ENCODE results near the gene SOWAHD.

SOWAHD gene, protein sequence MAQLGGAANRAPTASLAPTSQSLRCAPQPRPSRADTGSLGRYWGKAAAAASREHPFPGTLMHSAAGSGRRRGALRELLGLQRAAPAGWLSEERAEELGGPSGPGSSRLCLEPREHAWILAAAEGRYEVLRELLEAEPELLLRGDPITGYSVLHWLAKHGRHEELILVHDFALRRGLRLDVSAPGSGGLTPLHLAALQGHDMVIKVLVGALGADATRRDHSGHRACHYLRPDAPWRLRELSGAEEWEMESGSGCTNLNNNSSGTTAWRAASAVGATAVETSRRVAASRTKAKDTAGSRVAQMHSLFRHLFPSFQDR

DNA sequence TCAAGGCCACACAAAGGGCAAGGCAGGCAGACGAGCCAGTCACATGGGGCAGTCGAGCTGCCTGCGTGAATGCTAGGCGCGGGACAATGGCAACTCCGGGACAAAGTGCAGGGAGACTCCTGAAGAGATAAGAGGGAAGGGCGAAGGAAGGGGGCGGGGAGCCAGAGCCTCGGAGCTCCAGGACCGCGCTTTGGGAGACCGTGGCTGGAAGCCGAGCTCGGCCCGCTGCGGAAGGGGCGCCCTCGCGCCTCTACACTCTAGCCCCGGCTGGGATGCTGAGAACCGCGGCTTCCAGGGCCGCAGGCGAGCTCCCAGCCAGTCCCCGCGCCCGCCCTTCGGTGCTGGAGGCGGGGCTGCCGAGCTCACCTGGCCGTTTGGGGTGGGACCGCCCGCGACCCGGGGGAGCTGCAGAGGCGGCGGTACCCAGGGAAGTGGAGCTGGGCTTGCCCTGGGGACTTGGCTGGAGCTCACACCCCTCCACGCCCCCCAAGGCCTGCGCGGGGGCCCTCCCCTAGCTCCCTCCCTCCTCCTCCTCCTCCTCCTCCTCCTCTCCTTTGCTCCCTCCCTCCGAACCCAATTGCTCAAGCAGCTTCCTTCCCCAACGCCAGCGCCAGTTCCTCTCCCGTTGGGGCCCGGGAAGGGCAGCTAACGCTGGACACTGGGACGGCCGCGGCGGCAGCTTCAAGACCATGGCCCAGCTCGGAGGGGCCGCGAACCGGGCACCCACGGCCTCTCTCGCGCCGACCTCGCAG lies at the start of gene SOWAHD:
TSS of gene SOWAHD (plus strand) at position 610 of the 752 bp plus-strand sequence. CDS start at position 690, 80 bp downstream.
- DNase-seq (ENCODE audit: extremely low read depth, low read depth), result no peak
- TF ChIP-seq, protein P1, sequence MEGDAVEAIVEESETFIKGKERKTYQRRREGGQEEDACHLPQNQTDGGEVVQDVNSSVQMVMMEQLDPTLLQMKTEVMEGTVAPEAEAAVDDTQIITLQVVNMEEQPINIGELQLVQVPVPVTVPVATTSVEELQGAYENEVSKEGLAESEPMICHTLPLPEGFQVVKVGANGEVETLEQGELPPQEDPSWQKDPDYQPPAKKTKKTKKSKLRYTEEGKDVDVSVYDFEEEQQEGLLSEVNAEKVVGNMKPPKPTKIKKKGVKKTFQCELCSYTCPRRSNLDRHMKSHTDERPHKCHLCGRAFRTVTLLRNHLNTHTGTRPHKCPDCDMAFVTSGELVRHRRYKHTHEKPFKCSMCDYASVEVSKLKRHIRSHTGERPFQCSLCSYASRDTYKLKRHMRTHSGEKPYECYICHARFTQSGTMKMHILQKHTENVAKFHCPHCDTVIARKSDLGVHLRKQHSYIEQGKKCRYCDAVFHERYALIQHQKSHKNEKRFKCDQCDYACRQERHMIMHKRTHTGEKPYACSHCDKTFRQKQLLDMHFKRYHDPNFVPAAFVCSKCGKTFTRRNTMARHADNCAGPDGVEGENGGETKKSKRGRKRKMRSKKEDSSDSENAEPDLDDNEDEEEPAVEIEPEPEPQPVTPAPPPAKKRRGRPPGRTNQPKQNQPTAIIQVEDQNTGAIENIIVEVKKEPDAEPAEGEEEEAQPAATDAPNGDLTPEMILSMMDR (IDR thresholded peaks at IDR 0.05; ENCODE audit: low read depth, low read length), result no peak

GRCh38 chrX:119708936-119709335 lies 49.5 kb upstream of the SOWAHD start:
- TF ChIP-seq, protein P1 (IDR thresholded peaks at IDR 0.05; ENCODE audit: low read depth, low read length), result no peak
- no peak for DNase-seq (ENCODE audit: extremely low read depth, low read depth)

DNA sequence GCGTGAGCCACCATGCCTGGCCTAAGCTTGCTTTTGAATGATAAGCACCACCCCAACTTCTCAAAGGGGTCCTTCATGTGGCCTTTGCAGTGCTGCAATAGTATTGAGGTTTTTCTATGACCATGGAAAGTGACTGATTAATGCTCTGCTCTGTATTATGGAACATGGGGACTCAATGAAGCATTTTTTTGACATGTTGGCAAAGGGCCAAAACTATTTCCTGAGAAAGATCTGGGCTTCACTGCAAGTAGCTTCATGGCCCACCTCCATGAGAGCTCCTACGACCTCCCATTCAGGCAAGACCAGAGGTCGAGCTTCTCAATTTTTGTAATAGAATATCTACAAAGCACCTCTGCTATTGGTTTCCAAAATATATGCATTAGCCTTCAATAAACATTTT lies 48.8 kb upstream of the SOWAHD start:
- DNase-seq (ENCODE audit: extremely low read depth, low read depth), result no peak
- TF ChIP-seq, protein P1 (IDR thresholded peaks at IDR 0.05; ENCODE audit: low read depth, low read length), result no peak

- DNase-seq (ENCODE audit: extremely low read depth, low read depth), result no peak
- TF ChIP-seq, protein P1 (IDR thresholded peaks at IDR 0.05; ENCODE audit: low read depth, low read length), result no peak
Observed at GRCh38 chrX:119721487-119721886, 36.9 kb upstream of the SOWAHD start.

- no peak for DNase-seq (ENCODE audit: extremely low read depth, low read depth)
- TF ChIP-seq, protein P1 (IDR thresholded peaks at IDR 0.05; ENCODE audit: low read depth, low read length), result no peak
Observed at GRCh38 chrX:119721926-119722325, 36.5 kb upstream of the SOWAHD start.

- no peak for DNase-seq (ENCODE audit: extremely low read depth, low read depth)
- TF ChIP-seq, protein P1 (IDR thresholded peaks at IDR 0.05; ENCODE audit: low read depth, low read length), result no peak
Observed at GRCh38 chrX:119726900-119727555, 31.4 kb upstream of the SOWAHD start.

DNA sequence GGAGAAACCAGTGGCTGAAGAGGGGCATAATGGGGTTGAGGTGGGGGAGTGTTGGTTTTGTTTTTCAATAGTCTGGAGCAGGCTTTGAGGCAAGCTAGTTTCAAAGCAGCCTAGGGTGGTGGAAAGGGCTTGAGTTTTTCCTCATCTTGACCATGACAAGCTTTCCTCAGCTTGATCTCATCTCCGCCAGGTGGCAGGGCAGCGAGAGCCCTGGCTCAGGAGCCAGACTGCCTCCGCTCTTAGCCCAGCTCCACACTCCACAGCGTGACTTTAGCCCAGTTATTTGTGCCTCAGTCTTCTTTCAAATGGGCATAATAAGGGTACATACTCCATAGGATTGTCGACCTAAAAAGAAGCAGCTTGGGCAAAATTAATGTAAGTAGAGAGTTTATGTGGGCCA lies 29.9 kb upstream of the SOWAHD start:
- TF ChIP-seq, protein P1 (IDR thresholded peaks at IDR 0.05; ENCODE audit: low read depth, low read length), result no peak
- no peak for DNase-seq (ENCODE audit: extremely low read depth, low read depth)

Measured in AG09319 (cell line).